Mesendoderm (in vitro differentiated cells): ENCODE data around the gene AANAT.

Experiments
- DNase-seq: peaks from one replicate; pipeline ENCODE4 v3.0.0; 2013
- H2AK5ac ChIP-seq: 2 replicates; pipeline ENCODE4 v1.6.1; 2013; ENCODE audit warnings: low read length, inconsistent platforms
- H2BK120ac ChIP-seq: 2 replicates; pipeline ENCODE4 v1.6.1; 2013; ENCODE audit warnings: low read depth, mild to moderate bottlenecking, low read length, moderate library complexity, mixed read lengths
- H2BK15ac ChIP-seq: replicated peaks from 2 replicates; pipeline ENCODE4 v1.6.1; 2013; ENCODE audit warnings: low read depth, mild to moderate bottlenecking, moderate library complexity
- H2BK5ac ChIP-seq: 2 replicates; pipeline ENCODE4 v1.6.1; 2013; ENCODE audit warnings: low read length, inconsistent platforms
- H3K18ac ChIP-seq: 2 replicates; pipeline ENCODE4 v1.6.1; 2013; ENCODE audit warnings: mild to moderate bottlenecking, low read length, mixed read lengths
- H3K23ac ChIP-seq: one replicate; pipeline ENCODE4 v1.6.1; 2013; ENCODE audit warnings: low read length
- H3K27ac ChIP-seq: 2 replicates; pipeline ENCODE4 v1.5.1; 2013; ENCODE audit warnings: low read depth, mild to moderate bottlenecking, inconsistent platforms, low read length, moderate library complexity
- H3K27me3 ChIP-seq: 2 replicates; pipeline ENCODE4 v1.6.1; 2013; ENCODE audit warnings: low read length, control low read depth, mild to moderate bottlenecking, inconsistent platforms; ENCODE audit not compliant: insufficient read depth, poor library complexity
- H3K36me3 ChIP-seq: 2 replicates; pipeline ENCODE4 v1.6.1; 2013; ENCODE audit warnings: low read length, inconsistent platforms; ENCODE audit not compliant: control insufficient read depth, insufficient read depth
- H3K4ac ChIP-seq: one replicate; pipeline ENCODE4 v1.6.1; 2013; ENCODE audit warnings: low read depth, mild to moderate bottlenecking, low read length, moderate library complexity
- H3K4me1 ChIP-seq: 2 replicates; pipeline ENCODE4 v1.6.1; 2013; ENCODE audit warnings: low read depth, low read length, inconsistent platforms; ENCODE audit not compliant: control insufficient read depth
- H3K4me2 ChIP-seq: 2 replicates; pipeline ENCODE4 v1.6.1; 2013; ENCODE audit warnings: low read length
- H3K4me3 ChIP-seq: 2 replicates; pipeline ENCODE4 v1.5.1; 2013; ENCODE audit warnings: mild to moderate bottlenecking, low read length
- H3K56ac ChIP-seq: one replicate; pipeline ENCODE4 v1.6.1; 2013; ENCODE audit warnings: low read length
- H3K79me1 ChIP-seq: 2 replicates; pipeline ENCODE4 v1.6.1; 2013; ENCODE audit warnings: low read length, inconsistent platforms
- H3K79me2 ChIP-seq: 2 replicates; pipeline ENCODE4 v1.6.1; 2013; ENCODE audit warnings: mild to moderate bottlenecking, low read length; ENCODE audit not compliant: control insufficient read depth, insufficient read depth
- H3K9ac ChIP-seq: 2 replicates; pipeline ENCODE4 v1.6.1; 2013; ENCODE audit warnings: low read length, inconsistent platforms
- H4K5ac ChIP-seq: one replicate; pipeline ENCODE4 v1.6.1; 2013; ENCODE audit warnings: low read length
- H4K8ac ChIP-seq: one replicate; pipeline ENCODE4 v1.6.1; 2013; ENCODE audit warnings: low read depth, mild to moderate bottlenecking, control low read depth, low read length, moderate library complexity
- WGBS: extraction: QIAGEN DNeasy Blood & Tissue Kit; methylation state at CpG from one replicate; pipeline ENCODE4 v1.1.7; 2013; ENCODE audit warnings: low lambda C conversion rate, missing lambda C conversion rate; ENCODE audit not compliant: insufficient coverage; ENCODE audit errors: extremely low coverage; 5-methylcytosine and 5-hydroxymethylcytosine counted together

AANAT gene

GRCh38 chr17:76472726-76473125, 5.3 kb downstream of the AANAT start:
- H3K9ac ChIP-seq, result no peak overlapping the region
- H3K79me1 ChIP-seq, result no peaks in the 10 kb centered on the region
- no peak overlapping the region for H2AK5ac ChIP-seq
- no peak overlapping the region for H3K23ac ChIP-seq
- H2BK15ac ChIP-seq, result no peak overlapping the region
- no peak overlapping the region for H2BK5ac ChIP-seq
- no peak overlapping the region for H4K8ac ChIP-seq
- no peaks in the 10 kb centered on the region for H3K79me2 ChIP-seq
- no peaks in the 10 kb centered on the region for H3K36me3 ChIP-seq
- no peak overlapping the region for H3K4me3 ChIP-seq
- H3K27ac ChIP-seq, result no peak overlapping the region
- no CpG with 5 or more reads among the region's 11 CpGs for WGBS
- H3K4ac ChIP-seq, result no peak overlapping the region
- H3K18ac ChIP-seq, result no peak overlapping the region
- no peak overlapping the region for H2BK120ac ChIP-seq
- no peak for DNase-seq
- H3K4me2 ChIP-seq, result no peak overlapping the region
- no peaks in the 10 kb centered on the region for H3K27me3 ChIP-seq
- H3K56ac ChIP-seq, result no peak overlapping the region
- H4K5ac ChIP-seq, result no peak overlapping the region
- H3K4me1 ChIP-seq, result no peaks in the 10 kb centered on the region

- no peak overlapping the region for H2BK15ac ChIP-seq
- no peaks in the 10 kb centered on the region for H3K27me3 ChIP-seq
- no peak overlapping the region for H4K8ac ChIP-seq
- H3K27ac ChIP-seq, result no peak overlapping the region
- peak; percentile 67 for DNase-seq
- no peak overlapping the region for H3K4me3 ChIP-seq
- H3K79me1 ChIP-seq, result no peaks in the 10 kb centered on the region
- no peak overlapping the region for H2BK5ac ChIP-seq
- H3K4me1 ChIP-seq, result no peaks in the 10 kb centered on the region
- no peak overlapping the region for H3K56ac ChIP-seq
- no peaks in the 10 kb centered on the region for H3K36me3 ChIP-seq
- H3K79me2 ChIP-seq, result no peaks in the 10 kb centered on the region
- H3K4me2 ChIP-seq, result no peak overlapping the region
- H2AK5ac ChIP-seq, result no peak overlapping the region
- no peak overlapping the region for H3K23ac ChIP-seq
- no peak overlapping the region for H3K18ac ChIP-seq
- no peak overlapping the region for H2BK120ac ChIP-seq
- WGBS, result no CpG with 5 or more reads among the region's 18 CpGs
- no peak overlapping the region for H3K9ac ChIP-seq
- H4K5ac ChIP-seq, result no peak overlapping the region
- H3K4ac ChIP-seq, result no peak overlapping the region
Measured at GRCh38 chr17:76473541-76473985, 6.2 kb downstream of the AANAT start.

GRCh38 chr17:76474238-76474637, 6.8 kb downstream of the AANAT start:
- Histone ChIP-seq H3K4me2 (no peak overlapping the region), H4K5ac (no peak overlapping the region), H2AK5ac (no peak overlapping the region), H3K36me3 (no peaks in the 10 kb centered on the region), H3K79me1 (no peaks in the 10 kb centered on the region), H2BK120ac (no peak overlapping the region), H4K8ac (no peak overlapping the region), H3K4me3 (no peak overlapping the region), H3K9ac (no peak overlapping the region), H3K18ac (no peak overlapping the region), H2BK5ac (no peak overlapping the region), H3K4ac (no peak overlapping the region), H3K56ac (no peak overlapping the region), H3K27me3 (no peaks in the 10 kb centered on the region), H3K79me2 (no peaks in the 10 kb centered on the region), H3K23ac (no peak overlapping the region), H2BK15ac (no peak overlapping the region), H3K27ac (no peak overlapping the region), H3K4me1 (no peaks in the 10 kb centered on the region)
- DNase-seq, result no peak
- no CpG with 5 or more reads among the region's 14 CpGs for WGBS

- WGBS, result no CpG with 5 or more reads among the region's 15 CpGs
Measured at GRCh38 chr17:76474894-76475293, 7.5 kb downstream of the AANAT start.

GRCh38 chr17:76475302-76475701, 7.9 kb downstream of the AANAT start:
- Histone ChIP-seq H2AK5ac (no peak overlapping the region), H4K5ac (no peak overlapping the region), H3K23ac (no peak overlapping the region), H3K9ac (no peak overlapping the region), H3K18ac (no peak overlapping the region), H3K27me3 (no peaks in the 10 kb centered on the region), H2BK120ac (no peak overlapping the region), H3K4me3 (no peak overlapping the region), H4K8ac (no peak overlapping the region), H3K79me1 (no peaks in the 10 kb centered on the region), H3K4ac (no peak overlapping the region), H3K36me3 (no peaks in the 10 kb centered on the region), H3K79me2 (no peaks in the 10 kb centered on the region), H3K27ac (no peak overlapping the region), H2BK5ac (no peak overlapping the region), H3K56ac (no peak overlapping the region), H3K4me2 (no peak overlapping the region), H2BK15ac (no peak overlapping the region), H3K4me1 (no peaks in the 10 kb centered on the region)
- WGBS, result no CpG with 5 or more reads among the region's 6 CpGs
- no peak for DNase-seq

More at GRCh38 chr17:76474894-76475293, 7.5 kb downstream of the AANAT start:
- Histone ChIP-seq H3K79me1 (no peaks in the 10 kb centered on the region), H4K8ac (no peak overlapping the region), H3K4me2 (no peak overlapping the region), H3K4ac (no peak overlapping the region), H3K36me3 (no peaks in the 10 kb centered on the region), H3K4me1 (no peaks in the 10 kb centered on the region), H3K4me3 (no peak overlapping the region), H2BK15ac (no peak overlapping the region), H2BK120ac (no peak overlapping the region), H3K27me3 (no peaks in the 10 kb centered on the region), H4K5ac (no peak overlapping the region), H3K27ac (no peak overlapping the region), H3K9ac (no peak overlapping the region), H3K56ac (no peak overlapping the region), H2AK5ac (no peak overlapping the region), H3K79me2 (no peaks in the 10 kb centered on the region), H2BK5ac (no peak overlapping the region), H3K18ac (no peak overlapping the region), H3K23ac (no peak overlapping the region)
- no peak for DNase-seq

GRCh38 chr17:76476736-76477135, 9.3 kb downstream of the AANAT start:
- Histone ChIP-seq H3K56ac (no peak overlapping the region), H3K27ac (no peak overlapping the region), H3K9ac (no peak overlapping the region), H3K4me2 (no peak overlapping the region), H3K4me3 (no peak overlapping the region), H3K18ac (no peak overlapping the region), H2BK120ac (no peak overlapping the region), H3K36me3 (no peaks in the 10 kb centered on the region), H2BK5ac (no peak overlapping the region), H2AK5ac (no peak overlapping the region), H2BK15ac (no peak overlapping the region), H3K27me3 (no peaks in the 10 kb centered on the region), H3K79me1 (no peaks in the 10 kb centered on the region), H3K4me1 (no peaks in the 10 kb centered on the region), H3K23ac (no peak overlapping the region), H3K4ac (no peak overlapping the region), H4K8ac (no peak overlapping the region), H4K5ac (no peak overlapping the region), H3K79me2 (no peaks in the 10 kb centered on the region)
- DNase-seq, result no peak
- WGBS, result no CpG with 5 or more reads among the region's 20 CpGs
